Skin of body (tissue), 1 donor: Measurements from ENCODE around the gene PCDHA13. TPM values are rescaled to one million over a fixed set of nuclear protein-coding genes. Genes with fewer than 3 reads are reported as not detected.

Experiments used
- total RNA-seq: library from RNA; depleted of rRNA; stranded (reverse); fragments of >200 nt; gene quantifications from one replicate; pipeline ENCODE4 v1.2.3, GENCODE V29; 2014

PCDHA13 gene
- total RNA-seq, 1 donor from 2014 or later = 0.79 TPM

Other genes starting within 250 kb of the PCDHA13 start
- 52.3 TPM for gene CD14, start 248.9 kb upstream of the PCDHA13 start, total RNA-seq
- 6.5 TPM for gene TMCO6, start 242.7 kb upstream of the PCDHA13 start, total RNA-seq
- gene NDUFA2, start 234.5 kb upstream of the PCDHA13 start, total RNA-seq = 33.9 TPM
- gene IK, start 234.3 kb upstream of the PCDHA13 start, total RNA-seq = 51.3 TPM
- gene WDR55, start 217.2 kb upstream of the PCDHA13 start, total RNA-seq = 11.8 TPM
- 0.30 TPM for gene DND1, start 208.5 kb upstream of the PCDHA13 start, total RNA-seq
- 36.9 TPM for gene HARS1, start 190.8 kb upstream of the PCDHA13 start, total RNA-seq
- 19.6 TPM for gene HARS2, start 190.7 kb upstream of the PCDHA13 start, total RNA-seq
- 31.4 TPM for gene ZMAT2, start 181.7 kb upstream of the PCDHA13 start, total RNA-seq
- gene PCDHA1, start 96.0 kb upstream of the PCDHA13 start, total RNA-seq = not detected
- gene PCDHA2, start 87.3 kb upstream of the PCDHA13 start, total RNA-seq = 0.20 TPM
- 0.20 TPM for gene PCDHA3, start 81.1 kb upstream of the PCDHA13 start, total RNA-seq
- 0.30 TPM for gene PCDHA4, start 75.1 kb upstream of the PCDHA13 start, total RNA-seq
- gene PCDHA5, start 60.5 kb upstream of the PCDHA13 start, total RNA-seq = 0.20 TPM
- 0.30 TPM for gene PCDHA6, start 54.2 kb upstream of the PCDHA13 start, total RNA-seq
- 0.30 TPM for gene PCDHA7, start 47.9 kb upstream of the PCDHA13 start, total RNA-seq
- gene PCDHA8, start 40.9 kb upstream of the PCDHA13 start, total RNA-seq = 0.10 TPM
- gene PCDHA9, start 33.7 kb upstream of the PCDHA13 start, total RNA-seq = 0.30 TPM
- gene PCDHA10, start 26.2 kb upstream of the PCDHA13 start, total RNA-seq = 0.20 TPM
- 0.39 TPM for gene PCDHA11, start 13.2 kb upstream of the PCDHA13 start, total RNA-seq
- 0.20 TPM for gene PCDHA12, start 6.8 kb upstream of the PCDHA13 start, total RNA-seq
- 0.69 TPM for gene PCDHAC1, start 44.2 kb downstream of the PCDHA13 start, total RNA-seq
- 3.0 TPM for gene PCDHAC2, start 84.4 kb downstream of the PCDHA13 start, total RNA-seq
- gene PCDHB1, start 169.2 kb downstream of the PCDHA13 start, total RNA-seq = not detected
- 3.1 TPM for gene PCDHB2, start 212.5 kb downstream of the PCDHA13 start, total RNA-seq
- gene PCDHB3, start 218.3 kb downstream of the PCDHA13 start, total RNA-seq = 2.7 TPM
- 1.6 TPM for gene PCDHB4, start 239.7 kb downstream of the PCDHA13 start, total RNA-seq